ENCODE results near the gene DYDC1. TPM values are rescaled to one million over a fixed set of nuclear protein-coding genes. Genes with fewer than 3 reads are reported as not detected.
"Not testable (repeated sequence)": the region's sequence is repeated elsewhere in the genome, so short reads cannot be mapped to it uniquely, and the experiment has no call there.

The DYDC1 gene
- total RNA-seq, 1 donor from 2014 or later, result not detected

DNA sequence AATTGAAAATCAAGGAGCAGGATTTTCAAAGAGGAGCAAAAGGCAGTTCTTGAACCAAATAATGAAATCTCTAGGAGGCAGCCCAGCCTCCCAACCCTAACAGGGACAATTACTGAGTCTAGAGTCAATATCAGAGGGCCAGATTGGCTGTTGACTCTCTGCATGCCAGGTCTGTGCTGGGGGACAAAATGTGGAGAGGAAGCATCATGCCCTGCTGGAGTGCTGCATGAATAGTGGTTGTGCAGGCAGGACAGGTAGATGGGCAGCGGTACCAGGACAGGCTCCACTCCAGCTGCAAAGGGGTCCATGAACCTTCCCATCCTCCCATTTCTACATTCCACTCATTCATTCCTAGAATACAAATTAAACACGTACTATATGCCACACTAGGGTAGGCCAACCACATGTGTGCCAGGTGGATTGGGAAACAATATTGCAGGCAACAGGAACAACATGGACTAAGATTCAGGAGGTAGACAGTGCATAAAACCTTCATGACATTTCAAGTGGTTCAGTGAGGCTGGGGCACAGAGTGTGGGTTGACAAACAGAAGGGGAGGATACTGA is 36.7 kb downstream of the DYDC1 start:
- Histone ChIP-seq H3K4me1 (no peaks in the 10 kb centered on the region), H3K27me3 (ENCODE audit: low read depth) (peaks cover 9% of the 10 kb centered on the region), H3K4me3 (no peak overlapping the region), H3K27ac (replicated peaks) (no peak overlapping the region), H3K9me3 (replicated peaks) (no peaks in the 10 kb centered on the region), H3K36me3 (no peaks in the 10 kb centered on the region)
- TF ChIP-seq, protein P1, sequence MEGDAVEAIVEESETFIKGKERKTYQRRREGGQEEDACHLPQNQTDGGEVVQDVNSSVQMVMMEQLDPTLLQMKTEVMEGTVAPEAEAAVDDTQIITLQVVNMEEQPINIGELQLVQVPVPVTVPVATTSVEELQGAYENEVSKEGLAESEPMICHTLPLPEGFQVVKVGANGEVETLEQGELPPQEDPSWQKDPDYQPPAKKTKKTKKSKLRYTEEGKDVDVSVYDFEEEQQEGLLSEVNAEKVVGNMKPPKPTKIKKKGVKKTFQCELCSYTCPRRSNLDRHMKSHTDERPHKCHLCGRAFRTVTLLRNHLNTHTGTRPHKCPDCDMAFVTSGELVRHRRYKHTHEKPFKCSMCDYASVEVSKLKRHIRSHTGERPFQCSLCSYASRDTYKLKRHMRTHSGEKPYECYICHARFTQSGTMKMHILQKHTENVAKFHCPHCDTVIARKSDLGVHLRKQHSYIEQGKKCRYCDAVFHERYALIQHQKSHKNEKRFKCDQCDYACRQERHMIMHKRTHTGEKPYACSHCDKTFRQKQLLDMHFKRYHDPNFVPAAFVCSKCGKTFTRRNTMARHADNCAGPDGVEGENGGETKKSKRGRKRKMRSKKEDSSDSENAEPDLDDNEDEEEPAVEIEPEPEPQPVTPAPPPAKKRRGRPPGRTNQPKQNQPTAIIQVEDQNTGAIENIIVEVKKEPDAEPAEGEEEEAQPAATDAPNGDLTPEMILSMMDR (IDR thresholded peaks at IDR 0.05; ENCODE audit: borderline replicate concordance), result no peak
- no peak for DNase-seq
- intact Hi-C loops (cut with micrococcal nuclease), result no loop called here

DNA sequence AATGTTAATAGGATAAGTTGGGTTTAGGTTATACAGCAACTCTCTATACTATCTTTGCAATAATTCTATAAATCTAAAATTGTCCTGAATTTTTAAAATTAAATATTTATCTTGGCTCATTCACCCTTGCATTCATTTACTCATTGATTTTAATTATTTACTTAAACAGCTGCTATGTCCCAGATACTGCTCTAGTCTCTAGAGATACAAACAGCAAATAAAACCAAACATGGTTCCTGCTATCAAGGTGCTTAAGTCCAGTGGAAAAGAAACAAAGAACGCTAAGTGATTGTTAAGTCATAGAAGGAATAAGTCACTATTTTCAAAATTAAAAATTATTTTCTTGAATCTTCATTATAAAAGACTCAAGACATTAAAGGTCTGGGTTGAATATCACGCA is 37.2 kb downstream of the DYDC1 start:
- Histone ChIP-seq H3K27ac (replicated peaks) (no peak overlapping the region), H3K27me3 (ENCODE audit: low read depth) (peaks cover 9% of the 10 kb centered on the region), H3K36me3 (no peaks in the 10 kb centered on the region), H3K9me3 (replicated peaks) (no peaks in the 10 kb centered on the region), H3K4me1 (no peaks in the 10 kb centered on the region), H3K4me3 (no peak overlapping the region)
- DNase-seq, result no peak
- TF ChIP-seq, protein P1 (IDR thresholded peaks at IDR 0.05; ENCODE audit: borderline replicate concordance), result no peak
- intact Hi-C loops (cut with micrococcal nuclease), result no loop called here

DNA sequence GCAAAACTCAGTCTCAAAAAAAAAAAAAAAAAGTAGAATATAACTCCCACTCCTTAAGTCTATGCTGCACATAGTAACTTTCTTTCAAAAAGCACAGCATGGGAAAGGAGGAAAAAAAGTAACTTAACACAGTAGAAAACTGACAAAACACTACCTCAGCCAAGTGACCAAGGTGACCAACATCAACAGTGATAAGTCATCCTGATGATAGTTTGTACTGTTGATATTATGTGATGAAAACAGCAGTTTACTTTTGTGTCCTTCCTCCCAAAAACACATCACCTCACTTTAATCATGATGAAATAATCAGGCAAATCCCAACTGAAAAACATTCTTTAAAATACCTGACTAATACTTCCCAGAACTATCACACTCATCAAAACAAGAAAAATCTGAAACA is 37.8 kb downstream of the DYDC1 start:
- TF ChIP-seq, protein P1 (IDR thresholded peaks at IDR 0.05; ENCODE audit: borderline replicate concordance), result no peak
- no peak for DNase-seq
- H3K9me3 ChIP-seq (replicated peaks), result no peaks in the 10 kb centered on the region

DNA sequence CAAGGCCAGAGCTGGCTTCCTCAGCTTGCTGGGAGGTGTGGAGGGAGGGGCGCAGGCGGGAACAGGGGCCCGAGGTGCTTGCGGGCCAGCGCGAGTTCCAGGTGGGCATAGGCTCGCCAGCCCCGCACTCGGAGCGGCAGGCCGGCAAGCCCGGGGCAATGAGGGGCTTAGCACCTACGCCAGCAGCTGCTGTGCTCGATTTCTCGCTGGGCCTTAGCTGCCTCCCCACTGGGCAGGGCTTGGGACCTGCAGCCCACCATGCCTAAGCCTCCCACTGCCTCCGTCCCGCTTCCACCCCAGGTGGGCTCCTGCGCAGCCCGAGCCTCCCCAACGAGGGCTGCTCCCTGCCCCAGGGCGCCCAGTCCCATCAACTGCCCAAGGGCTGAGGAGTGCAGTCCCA is 41.2 kb downstream of the DYDC1 start:
- no peak overlapping the region for H3K27ac ChIP-seq (replicated peaks)
- TF ChIP-seq, protein P1 (IDR thresholded peaks at IDR 0.05; ENCODE audit: borderline replicate concordance), result no peak
- H3K4me3 ChIP-seq, result no peak overlapping the region
- no peaks in the 10 kb centered on the region for H3K4me1 ChIP-seq
- H3K27me3 ChIP-seq (ENCODE audit: low read depth), result no peaks in the 10 kb centered on the region
- intact Hi-C loops (cut with micrococcal nuclease), result no loop called here
- H3K9me3 ChIP-seq (replicated peaks), result peaks cover 15% of the 10 kb centered on the region
- DNase-seq, result no peak
- no peaks in the 10 kb centered on the region for H3K36me3 ChIP-seq

More for the DNA sequence above, 37.8 kb downstream of the DYDC1 start:
- Histone ChIP-seq H3K4me1 (no peaks in the 10 kb centered on the region), H3K27ac (replicated peaks) (no peak overlapping the region), H3K27me3 (ENCODE audit: low read depth) (peaks cover 9% of the 10 kb centered on the region), H3K36me3 (no peaks in the 10 kb centered on the region), H3K4me3 (no peak overlapping the region)
- intact Hi-C loops (cut with micrococcal nuclease), result no loop called here

DNA sequence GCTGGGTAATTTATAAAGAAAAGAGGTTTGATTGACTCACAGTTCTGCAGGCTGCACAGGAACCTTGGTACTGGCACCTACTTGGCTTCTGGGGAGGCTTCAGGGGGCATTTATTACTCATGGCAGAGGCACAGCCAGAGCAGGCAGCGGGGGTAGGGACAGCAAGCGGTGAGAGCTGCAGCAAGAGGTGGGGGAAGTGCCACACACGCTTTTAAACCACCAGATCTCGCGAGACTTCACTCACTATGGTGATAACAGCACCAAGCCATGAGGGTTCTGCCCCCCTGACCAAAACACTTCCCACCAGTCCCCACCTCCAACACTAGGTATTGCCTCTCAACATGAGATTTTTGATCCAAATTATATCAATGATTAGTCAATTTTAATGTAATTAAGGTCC is 43.0 kb downstream of the DYDC1 start:
- TF ChIP-seq, protein P1 (IDR thresholded peaks at IDR 0.05; ENCODE audit: borderline replicate concordance), result no peak
- H3K4me3 ChIP-seq, result no peak overlapping the region
- H3K9me3 ChIP-seq (replicated peaks), result peaks cover 21% of the 10 kb centered on the region
- H3K36me3 ChIP-seq, result no peaks in the 10 kb centered on the region
- H3K27me3 ChIP-seq (ENCODE audit: low read depth), result no peaks in the 10 kb centered on the region
- H3K4me1 ChIP-seq, result no peaks in the 10 kb centered on the region
- H3K27ac ChIP-seq (replicated peaks), result no peak overlapping the region
- intact Hi-C loops (cut with micrococcal nuclease), result no loop called here
- DNase-seq, result no peak

DNA sequence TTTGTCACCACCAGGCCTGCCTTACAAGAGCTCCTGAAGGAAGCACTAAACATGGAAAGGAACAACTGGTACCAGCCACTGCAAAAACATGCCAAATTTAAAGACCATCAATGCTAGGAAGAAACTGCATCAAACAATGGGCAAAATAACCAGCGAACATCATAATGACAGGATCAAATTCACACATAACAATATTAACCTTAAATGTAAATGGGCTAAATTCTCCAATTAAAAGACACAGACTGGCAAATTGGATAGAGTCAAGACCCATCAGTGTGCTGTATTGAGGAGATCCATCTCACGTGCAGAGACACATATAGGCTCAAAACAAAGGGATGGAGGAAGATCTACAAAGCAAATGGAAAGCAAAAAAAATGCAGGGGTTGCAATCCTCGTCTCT is 50.6 kb downstream of the DYDC1 start:
- intact Hi-C loops (cut with micrococcal nuclease); DNase-seq; H3K4me3 ChIP-seq; H3K4me1 ChIP-seq; H3K27me3 ChIP-seq (ENCODE audit: low read depth); H3K36me3 ChIP-seq; H3K27ac ChIP-seq (replicated peaks): not testable (repeated sequence)
- H3K9me3 ChIP-seq (replicated peaks), result peaks cover 41% of the 10 kb centered on the region

Measured in left ventricle myocardium inferior (tissue), 1 donor.